Esophagus (tissue), 2 donors: Measurements from ENCODE around the gene ZNF415. TPM values are rescaled to one million over a fixed set of nuclear protein-coding genes. Genes with fewer than 3 reads are reported as not detected.
"Not testable (repeated sequence)": the region's sequence is repeated elsewhere in the genome, so short reads cannot be mapped to it uniquely, and the experiment has no call there.

Experiments used
- H3K27ac ChIP-seq, 2 donors: one replicate each; pipeline ENCODE4 v1.5.1; 2013; ENCODE audit warnings: low read depth in 2 of 2, mild to moderate bottlenecking in 2 of 2, inconsistent platforms in 1 of 2, low read length in 1 of 2, moderate library complexity in 1 of 2
- H3K27me3 ChIP-seq, 2 donors: one replicate each; pipeline ENCODE4 v1.6.1; 2013; ENCODE audit warnings: low read length in 2 of 2, control low read depth in 1 of 2, mild to moderate bottlenecking in 1 of 2; ENCODE audit not compliant: insufficient read depth in 2 of 2, control insufficient read depth in 1 of 2
- H3K36me3 ChIP-seq, 2 donors: one replicate each; pipeline ENCODE4 v1.6.1; 2013; ENCODE audit warnings: low read length in 1 of 2; ENCODE audit not compliant: control insufficient read depth in 2 of 2, insufficient read depth in 2 of 2
- H3K4me1 ChIP-seq, 2 donors: one replicate each; pipeline ENCODE4 v1.6.1; 2013; ENCODE audit warnings: low read length in 1 of 2; ENCODE audit not compliant: control insufficient read depth in 2 of 2, insufficient read depth in 2 of 2
- H3K4me3 ChIP-seq, 2 donors: one replicate each; pipeline ENCODE4 v1.5.1; 2013; ENCODE audit warnings: low read length in 2 of 2, mild to moderate bottlenecking in 2 of 2, low read depth in 1 of 2, moderate library complexity in 1 of 2
- H3K9me3 ChIP-seq, 2 donors: one replicate each; pipeline ENCODE4 v1.6.1; 2013; ENCODE audit warnings: mild to moderate bottlenecking in 2 of 2, low read depth in 1 of 2, low read length in 1 of 2, moderate library complexity in 1 of 2; ENCODE audit not compliant: control insufficient read depth in 2 of 2, insufficient read depth in 1 of 2
- WGBS, 2 donors: extraction: QIAGEN DNeasy Blood & Tissue Kit; methylation state at CpG; one replicate each; pipeline ENCODE4 v1.1.7; 2013; 5-methylcytosine and 5-hydroxymethylcytosine counted together
- polyA plus RNA-seq, 2 donors: library from polyadenylated mRNA; stranded (reverse); fragments of 200-250 nt; gene quantifications; one replicate each; pipeline ENCODE4 v1.2.3, GENCODE V29; 2013
- donor health status: healthy with polysubstance abuse.
- donor health status: Bipolar disorder and iron deficiency.

ZNF415 gene
- polyA plus RNA-seq, 2 donors, result 1.4 to 2.3 TPM

DNA sequence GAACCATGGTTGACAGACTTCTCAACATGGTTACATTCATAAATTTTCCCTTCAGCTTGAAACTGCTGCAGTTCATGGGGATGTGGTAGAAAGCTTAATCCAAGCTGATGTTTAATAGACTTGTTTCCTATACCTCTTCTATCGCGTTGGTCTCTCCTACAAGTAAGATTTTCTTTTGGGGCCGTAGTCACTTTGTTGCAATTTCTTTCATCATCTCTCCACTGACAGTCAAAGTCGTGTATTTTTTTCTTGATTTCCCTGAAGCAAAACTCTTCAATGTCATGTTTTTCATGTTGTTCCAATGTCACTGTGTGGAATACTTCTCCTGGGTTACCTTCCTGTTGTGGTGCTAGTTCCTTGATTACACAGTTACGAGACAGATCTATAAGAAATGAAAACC lies 23.2 kb downstream of the ZNF415 start:
- no peak overlapping the region for H3K4me3 ChIP-seq
- 94 to 95% methylated on average over 5 of the region's 5 CpGs for WGBS, 2 donors
- no peak overlapping the region for H3K27ac ChIP-seq
- peaks cover 4 to 7% of the 10 kb centered on the region in 2 donors for H3K36me3 ChIP-seq
- peaks cover 0 to under 1% of the 10 kb centered on the region in 2 donors for H3K9me3 ChIP-seq
- H3K4me1 ChIP-seq, result no peaks in the 10 kb centered on the region
- H3K27me3 ChIP-seq, result no peaks in the 10 kb centered on the region

- no peaks in the 10 kb centered on the region for H3K27me3 ChIP-seq
- H3K4me1 ChIP-seq, result peaks cover 0 to 3% of the 10 kb centered on the region in 2 donors
- H3K27ac ChIP-seq, result peak within 1 kb of the TSS; percentile 90 to 98
- H3K9me3 ChIP-seq, result peaks cover 1 to 3% of the 10 kb centered on the region in 2 donors
- 2% methylated on average over 66 to 67 of the region's 67 CpGs for WGBS, 2 donors
- peaks cover 0 to 4% of the 10 kb centered on the region in 2 donors for H3K36me3 ChIP-seq
- peak within 1 kb of the TSS; percentile 86 to 90 for H3K4me3 ChIP-seq
Observed at GRCh38 chr19:53103234-53104203, 29.2 kb downstream of the ZNF415 start, which contains the start of gene ZNF160. Gene ZNF160, minus strand, starts transcription at chr19:53103422. Its CDS starts 17,146 bp downstream, at chr19:53086276.

DNA sequence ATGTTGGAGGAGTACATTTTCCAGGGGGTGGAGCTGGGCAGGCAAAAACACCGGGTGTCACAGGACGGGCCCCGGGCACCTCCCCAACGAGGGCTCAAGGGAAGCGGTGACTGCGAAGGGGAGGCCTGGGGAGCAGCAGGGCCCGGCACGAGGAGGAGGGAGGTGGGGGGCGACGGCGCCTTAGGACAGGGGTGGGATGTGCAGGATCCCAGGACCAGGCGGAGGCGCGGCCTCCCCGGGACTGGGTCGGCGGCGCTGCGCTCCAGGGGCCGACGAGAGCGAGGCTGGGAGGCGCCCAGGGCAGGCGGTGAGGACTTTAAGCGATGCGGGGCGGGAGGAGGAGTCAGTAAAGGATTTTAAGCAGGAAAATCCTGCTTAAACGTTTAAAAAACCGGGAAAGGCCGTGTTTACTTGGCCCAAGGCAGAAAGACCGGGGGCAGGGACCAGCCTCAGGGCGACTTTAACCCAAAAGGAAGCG lies 29.9 kb downstream of the ZNF415 start:
- Histone ChIP-seq H3K4me1 (peaks cover 0 to 5% of the 10 kb centered on the region in 2 donors), H3K36me3 (peaks cover under 1 to 10% of the 10 kb centered on the region in 2 donors), H3K4me3 (peak overlapping the region; percentile 86 to 90), H3K9me3 (peaks cover 3% of the 10 kb centered on the region in 2 donors), H3K27me3 (no peaks in the 10 kb centered on the region), H3K27ac (peak overlapping the region; percentile 90 to 98)
- WGBS, 2 donors, result 0% methylated on average over 33 of the region's 33 CpGs

GRCh38 chr19:53102206-53102755 lies 30.4 kb downstream of the ZNF415 start:
- peaks cover 3% of the 10 kb centered on the region in 2 donors for H3K9me3 ChIP-seq
- peak overlapping the region; percentile 86 to 90 for H3K4me3 ChIP-seq
- peaks cover 5 to 10% of the 10 kb centered on the region in 2 donors for H3K36me3 ChIP-seq
- peaks cover 0 to 5% of the 10 kb centered on the region in 2 donors for H3K4me1 ChIP-seq
- H3K27me3 ChIP-seq, result no peaks in the 10 kb centered on the region
- 31 to 35% methylated on average over 10 of the region's 10 CpGs for WGBS, 2 donors
- peak overlapping the region in 1 of 2 donors; percentile 98 for H3K27ac ChIP-seq

GRCh38 chr19:53101518-53101917 lies 31.2 kb downstream of the ZNF415 start:
- peaks cover 5 to 10% of the 10 kb centered on the region in 2 donors for H3K36me3 ChIP-seq
- H3K9me3 ChIP-seq, result peaks cover 3% of the 10 kb centered on the region in 2 donors
- no peak overlapping the region for H3K4me3 ChIP-seq
- peaks cover 0 to 5% of the 10 kb centered on the region in 2 donors for H3K4me1 ChIP-seq
- H3K27me3 ChIP-seq, result no peaks in the 10 kb centered on the region
- no peak overlapping the region for H3K27ac ChIP-seq
- 24 to 26% methylated on average over 1 of the region's 1 CpG for WGBS, 2 donors

- not testable (repeated sequence) for H3K4me1 ChIP-seq, H3K27me3 ChIP-seq, H3K9me3 ChIP-seq, H3K4me3 ChIP-seq, H3K27ac ChIP-seq
- WGBS, 2 donors, result 95 to 98% methylated on average over 13 to 14 of the region's 14 CpGs
- H3K36me3 ChIP-seq, result peaks cover 5 to 10% of the 10 kb centered on the region in 2 donors
Observed at GRCh38 chr19:53098570-53098969, 34.1 kb downstream of the ZNF415 start.

- not testable (repeated sequence) for H3K27me3 ChIP-seq, H3K27ac ChIP-seq, H3K4me3 ChIP-seq, H3K9me3 ChIP-seq, H3K4me1 ChIP-seq
- peaks cover 5 to 10% of the 10 kb centered on the region in 2 donors for H3K36me3 ChIP-seq
- 73 to 95% methylated on average over 4 of the region's 10 CpGs for WGBS, 2 donors
Observed at GRCh38 chr19:53096982-53097690, 35.6 kb downstream of the ZNF415 start.

DNA sequence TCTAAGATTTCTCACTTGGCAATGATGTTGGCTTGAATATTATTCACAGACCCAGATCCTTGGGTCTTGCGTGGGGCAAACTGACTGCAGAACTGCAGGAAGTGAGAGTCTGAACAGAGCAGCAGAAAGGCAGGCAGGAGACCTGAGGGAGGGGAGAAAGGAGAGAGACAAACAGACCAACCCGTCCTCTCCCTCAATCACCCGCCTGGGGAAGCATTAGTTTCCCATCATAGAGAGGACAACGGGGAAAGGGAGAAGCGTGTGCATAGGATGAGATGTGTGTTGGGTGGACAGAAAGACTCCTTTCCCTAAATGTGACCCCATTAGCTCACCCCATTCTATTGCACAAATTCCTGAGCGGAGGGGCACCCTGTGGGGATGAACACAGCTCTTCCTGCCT lies 36.1 kb downstream of the ZNF415 start:
- not testable (repeated sequence) for H3K4me1 ChIP-seq, H3K27ac ChIP-seq, H3K27me3 ChIP-seq, H3K4me3 ChIP-seq, H3K9me3 ChIP-seq
- H3K36me3 ChIP-seq, result peaks cover 5 to 10% of the 10 kb centered on the region in 2 donors
- WGBS, 2 donors, result 59 to 66% methylated on average over 4 of the region's 6 CpGs
